Measurements from ENCODE around the gene SCTR.

SCTR gene

GRCh38 chr2:119487434-119488244 lies 36.6 kb downstream of the SCTR start:
- H3K36me3 ChIP-seq (replicated peaks; ENCODE audit: insufficient read depth, low read length) = no peaks in the 10 kb centered on the region
- no peaks in the 10 kb centered on the region for H3K4me1 ChIP-seq (ENCODE audit: low read length)
- no peak overlapping the region for H3K4me2 ChIP-seq (ENCODE audit: low read depth, low read length)
- no peak overlapping the region for H3K4me3 ChIP-seq (ENCODE audit: low read length)
- H2AFZ ChIP-seq (ENCODE audit: low read length) = no peak overlapping the region
- no peak overlapping the region for H3K9ac ChIP-seq (ENCODE audit: low read length)
- no peak for TF ChIP-seq EZH2phosphoT487 (IDR thresholded peaks at IDR 0.05; ENCODE audit: low read length)
- TF ChIP-seq, protein P1, sequence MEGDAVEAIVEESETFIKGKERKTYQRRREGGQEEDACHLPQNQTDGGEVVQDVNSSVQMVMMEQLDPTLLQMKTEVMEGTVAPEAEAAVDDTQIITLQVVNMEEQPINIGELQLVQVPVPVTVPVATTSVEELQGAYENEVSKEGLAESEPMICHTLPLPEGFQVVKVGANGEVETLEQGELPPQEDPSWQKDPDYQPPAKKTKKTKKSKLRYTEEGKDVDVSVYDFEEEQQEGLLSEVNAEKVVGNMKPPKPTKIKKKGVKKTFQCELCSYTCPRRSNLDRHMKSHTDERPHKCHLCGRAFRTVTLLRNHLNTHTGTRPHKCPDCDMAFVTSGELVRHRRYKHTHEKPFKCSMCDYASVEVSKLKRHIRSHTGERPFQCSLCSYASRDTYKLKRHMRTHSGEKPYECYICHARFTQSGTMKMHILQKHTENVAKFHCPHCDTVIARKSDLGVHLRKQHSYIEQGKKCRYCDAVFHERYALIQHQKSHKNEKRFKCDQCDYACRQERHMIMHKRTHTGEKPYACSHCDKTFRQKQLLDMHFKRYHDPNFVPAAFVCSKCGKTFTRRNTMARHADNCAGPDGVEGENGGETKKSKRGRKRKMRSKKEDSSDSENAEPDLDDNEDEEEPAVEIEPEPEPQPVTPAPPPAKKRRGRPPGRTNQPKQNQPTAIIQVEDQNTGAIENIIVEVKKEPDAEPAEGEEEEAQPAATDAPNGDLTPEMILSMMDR (IDR thresholded peaks at IDR 0.05; ENCODE audit: low read length) = no peak
- no peak for TF ChIP-seq EZH2 (optimal IDR thresholded peaks at IDR 0.05; ENCODE audit: low read depth, low read length)
- DNase-seq = no peak
- H4K20me1 ChIP-seq (ENCODE audit: insufficient read depth, low read length) = no peaks in the 10 kb centered on the region
- no peaks in the 10 kb centered on the region for H3K27me3 ChIP-seq (replicated peaks; ENCODE audit: insufficient read depth, low read length)
- no peaks in the 10 kb centered on the region for H3F3A ChIP-seq (ENCODE audit: insufficient read depth, low read length)
- no peaks in the 10 kb centered on the region for H3K79me2 ChIP-seq (ENCODE audit: low read length)
- no peaks in the 10 kb centered on the region for H3K9me3 ChIP-seq (replicated peaks; ENCODE audit: insufficient read depth, low read length)
- no peaks in the 10 kb centered on the region for H3K9me2 ChIP-seq (replicated peaks; ENCODE audit: insufficient read depth, low read length)
- H3K27ac ChIP-seq (ENCODE audit: low read length) = no peak overlapping the region

- Histone ChIP-seq H3K79me2 (ENCODE audit: low read length) (no peaks in the 10 kb centered on the region), H3K4me1 (ENCODE audit: low read length) (no peaks in the 10 kb centered on the region), H4K20me1 (ENCODE audit: insufficient read depth, low read length) (no peaks in the 10 kb centered on the region), H3K36me3 (replicated peaks; ENCODE audit: insufficient read depth, low read length) (no peaks in the 10 kb centered on the region), H3K9ac (ENCODE audit: low read length) (no peak overlapping the region), H3K9me2 (replicated peaks; ENCODE audit: insufficient read depth, low read length) (no peaks in the 10 kb centered on the region), H3K27me3 (replicated peaks; ENCODE audit: insufficient read depth, low read length) (no peaks in the 10 kb centered on the region), H3F3A (ENCODE audit: insufficient read depth, low read length) (no peaks in the 10 kb centered on the region), H3K9me3 (replicated peaks; ENCODE audit: insufficient read depth, low read length) (no peaks in the 10 kb centered on the region), H2AFZ (ENCODE audit: low read length) (no peak overlapping the region), H3K27ac (ENCODE audit: low read length) (no peak overlapping the region), H3K4me2 (ENCODE audit: low read depth, low read length) (no peak overlapping the region), H3K4me3 (ENCODE audit: low read length) (no peak overlapping the region)
- DNase-seq = no peak
- TF ChIP-seq, protein P1 (IDR thresholded peaks at IDR 0.05; ENCODE audit: low read length) = no peak
- TF ChIP-seq EZH2 (optimal IDR thresholded peaks at IDR 0.05; ENCODE audit: low read depth, low read length) (no peak), EZH2phosphoT487 (IDR thresholded peaks at IDR 0.05; ENCODE audit: low read length) (no peak)
These were observed 37.4 kb downstream of the SCTR start for GRCh38 chr2:119486886-119487285.

GRCh38 chr2:119486196-119486827 lies 38.0 kb downstream of the SCTR start:
- Histone ChIP-seq H2AFZ (ENCODE audit: low read length) (no peak overlapping the region), H3F3A (ENCODE audit: insufficient read depth, low read length) (no peaks in the 10 kb centered on the region), H3K27me3 (replicated peaks; ENCODE audit: insufficient read depth, low read length) (no peaks in the 10 kb centered on the region), H3K4me2 (ENCODE audit: low read depth, low read length) (no peak overlapping the region), H4K20me1 (ENCODE audit: insufficient read depth, low read length) (no peaks in the 10 kb centered on the region), H3K79me2 (ENCODE audit: low read length) (no peaks in the 10 kb centered on the region), H3K4me3 (ENCODE audit: low read length) (no peak overlapping the region), H3K27ac (ENCODE audit: low read length) (no peak overlapping the region), H3K36me3 (replicated peaks; ENCODE audit: insufficient read depth, low read length) (no peaks in the 10 kb centered on the region), H3K9me3 (replicated peaks; ENCODE audit: insufficient read depth, low read length) (no peaks in the 10 kb centered on the region), H3K4me1 (ENCODE audit: low read length) (no peaks in the 10 kb centered on the region), H3K9ac (ENCODE audit: low read length) (no peak overlapping the region), H3K9me2 (replicated peaks; ENCODE audit: insufficient read depth, low read length) (no peaks in the 10 kb centered on the region)
- TF ChIP-seq, protein P1 (IDR thresholded peaks at IDR 0.05; ENCODE audit: low read length) = no peak
- TF ChIP-seq EZH2 (optimal IDR thresholded peaks at IDR 0.05; ENCODE audit: low read depth, low read length) (no peak), EZH2phosphoT487 (IDR thresholded peaks at IDR 0.05; ENCODE audit: low read length) (no peak)
- no peak for DNase-seq
